Measurements from ENCODE around the gene ALKBH7. TPM values are rescaled to one million over a fixed set of nuclear protein-coding genes. Genes with fewer than 3 reads are reported as not detected.
A peak's percentile ranks its signal among the peaks of the same experiment; 100 is the strongest.

The ALKBH7 gene
- polyA plus RNA-seq, 10 donors = 67.5 to 103 (median 75.4) TPM

DNA sequence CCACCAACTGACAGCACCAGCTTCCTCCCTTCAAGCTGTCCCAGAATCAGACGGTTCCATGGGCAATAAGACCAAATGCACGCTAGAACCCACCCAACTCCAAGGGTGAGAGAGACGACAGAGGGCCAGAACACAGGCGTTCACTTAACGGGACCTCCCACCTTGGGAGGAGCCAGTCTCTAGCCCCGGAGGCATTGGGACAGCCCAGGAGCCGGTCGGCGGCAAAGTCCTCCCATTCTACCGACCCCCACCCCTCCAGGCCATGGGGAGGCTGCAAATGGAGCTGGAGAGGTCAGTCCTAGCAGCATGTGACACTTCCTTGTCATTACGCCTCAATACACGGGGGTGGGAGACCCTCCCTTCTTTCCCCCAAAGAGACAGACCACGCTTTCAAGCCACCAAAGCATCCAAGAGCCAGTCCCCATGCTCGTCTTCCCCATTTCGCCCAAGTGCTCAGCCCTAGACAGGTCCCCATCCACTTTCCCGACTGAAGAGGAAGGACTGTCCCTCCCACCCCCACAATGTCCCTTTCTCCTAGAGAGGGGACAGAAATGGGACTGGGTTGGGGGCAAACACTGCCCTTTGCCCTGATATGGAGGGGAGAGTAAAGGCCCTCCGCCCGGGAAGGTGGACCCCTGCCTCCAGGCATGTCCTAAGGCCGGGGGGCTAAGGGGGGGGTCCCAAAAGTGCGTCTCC is 51.1 kb downstream of the ALKBH7 start:
- peak in 2 of 3 donors; percentile 22 to 70 for DNase-seq

DNA sequence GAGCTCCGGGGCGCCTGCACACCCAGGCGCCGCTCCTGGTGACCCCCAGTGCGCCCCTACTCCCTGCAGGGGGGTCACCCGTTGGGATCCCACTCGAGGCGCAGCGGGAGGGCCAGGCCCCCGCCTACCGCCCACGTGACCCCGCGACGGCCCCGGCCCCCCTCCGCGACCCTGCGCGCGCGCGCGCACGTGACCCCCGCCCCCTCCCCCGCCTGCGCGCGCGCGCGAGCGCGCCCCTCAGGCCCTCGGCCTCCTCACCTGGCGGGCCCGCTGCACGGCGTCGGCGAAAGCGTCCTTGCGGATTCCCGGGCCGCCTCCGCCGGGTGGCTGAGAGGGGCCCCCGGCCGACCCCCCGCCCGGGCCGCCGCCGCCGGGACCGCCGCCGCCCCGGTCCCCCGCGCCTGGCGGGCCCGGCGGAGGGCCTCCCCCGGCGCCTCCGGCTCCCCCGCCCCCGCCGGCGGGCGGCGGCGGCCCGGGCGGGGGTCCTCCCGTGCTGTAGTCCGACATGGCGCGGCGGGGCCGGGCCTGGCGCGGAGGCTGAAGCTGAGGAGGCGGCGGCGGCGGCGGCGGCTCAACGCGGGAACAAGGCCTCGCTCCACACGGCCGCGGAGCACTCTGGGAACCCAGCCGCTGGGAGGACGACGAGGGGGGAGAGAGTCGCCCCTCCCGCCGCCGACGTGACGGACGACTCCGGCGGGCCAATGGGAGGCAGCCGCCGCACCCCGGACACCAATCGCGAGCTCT is 51.8 kb downstream of the ALKBH7 start, which contains the start of gene KHSRP:
KHSRP (minus strand) TSS at position 617 of the 744 bp plus-strand sequence; CDS start at position 507, 110 bp downstream.
- peak in 2 of 3 donors; percentile 32 to 38 for DNase-seq

Other genes with a start within 250 kb of the ALKBH7 start
- 1 to 10 TPM in 1 of 10 donors, under 1 TPM in 9; 0.11 to 1.5 (median 0.38) TPM for gene ACSBG2, start 237.1 kb upstream of the ALKBH7 start, polyA plus RNA-seq (ENCODE audit: insufficient read length in 10 of 10)
- 10 to 100 TPM; 34.9 to 56.8 (median 45.0) TPM for gene MLLT1, start 92.8 kb upstream of the ALKBH7 start, polyA plus RNA-seq (ENCODE audit: insufficient read length in 10 of 10)
- under 1 TPM in 3 of 10 donors, not detected in 7; 0.08 to 0.28 (median 0.11) TPM for gene ACER1, start 39.2 kb upstream of the ALKBH7 start, polyA plus RNA-seq (ENCODE audit: insufficient read length in 10 of 10)
- gene CLPP, start 11.3 kb upstream of the ALKBH7 start, polyA plus RNA-seq (ENCODE audit: insufficient read length in 10 of 10) = 10 to 100 TPM; 50.6 to 62.3 (median 55.5) TPM
- gene PSPN, start 3.1 kb downstream of the ALKBH7 start, polyA plus RNA-seq (ENCODE audit: insufficient read length in 10 of 10) = 1 to 10 TPM in 4 of 10 donors, under 1 TPM in 6; 0.69 to 1.3 (median 0.94) TPM
- gene GTF2F1, start 20.4 kb downstream of the ALKBH7 start, polyA plus RNA-seq (ENCODE audit: insufficient read length in 10 of 10) = 10 to 100 TPM; 39.2 to 77.9 (median 54.0) TPM
- 100 to 1,000 TPM; 153 to 254 (median 184) TPM for gene KHSRP, start 52.0 kb downstream of the ALKBH7 start, polyA plus RNA-seq (ENCODE audit: insufficient read length in 10 of 10)
- gene SLC25A41, start 61.0 kb downstream of the ALKBH7 start, polyA plus RNA-seq (ENCODE audit: insufficient read length in 10 of 10) = 1 to 10 TPM in 1 of 10 donors, under 1 TPM in 9; 0.16 to 1.2 (median 0.30) TPM
- 10 to 100 TPM; 24.8 to 40.0 (median 31.4) TPM for gene SLC25A23, start 87.0 kb downstream of the ALKBH7 start, polyA plus RNA-seq (ENCODE audit: insufficient read length in 10 of 10)
- gene CRB3, start 91.5 kb downstream of the ALKBH7 start, polyA plus RNA-seq (ENCODE audit: insufficient read length in 10 of 10) = 1 to 10 TPM in 2 of 10 donors, under 1 TPM in 2, not detected in 6; 0.22 to 1.2 (median 0.68) TPM
- gene DENND1C, start 109.0 kb downstream of the ALKBH7 start, polyA plus RNA-seq (ENCODE audit: insufficient read length in 10 of 10) = 1 to 10 TPM in 6 of 10 donors, under 1 TPM in 4; 0.39 to 4.3 (median 1.1) TPM
- 1 to 10 TPM in 4 of 10 donors, under 1 TPM in 6; 0.16 to 1.8 (median 0.76) TPM for gene TUBB4A, start 129.5 kb downstream of the ALKBH7 start, polyA plus RNA-seq (ENCODE audit: insufficient read length in 10 of 10)
- gene TNFSF9, start 158.2 kb downstream of the ALKBH7 start, polyA plus RNA-seq (ENCODE audit: insufficient read length in 10 of 10) = 1 to 10 TPM in 6 of 10 donors, under 1 TPM in 4; 0.28 to 2.8 (median 1.2) TPM
- 1 to 10 TPM in 4 of 10 donors, under 1 TPM in 5, not detected in 1; 0.20 to 3.0 (median 0.91) TPM for gene CD70, start 218.4 kb downstream of the ALKBH7 start, polyA plus RNA-seq (ENCODE audit: insufficient read length in 10 of 10)